ENCODE results near the gene ARID1B. TPM values are rescaled to one million over a fixed set of nuclear protein-coding genes. Genes with fewer than 3 reads are reported as not detected.

Gene ARID1B
- total RNA-seq, 1 experiment from 2014 or later: 35.6 TPM

- H4K20me1 ChIP-seq (ENCODE audit: insufficient read depth): no peaks in the 10 kb centered on the region; the same call in 1 of the 2 replicates
- no peak overlapping the region for H2AFZ ChIP-seq (ENCODE audit: low read depth, low read length, poor library complexity, severe bottlenecking)
- H3K9ac ChIP-seq (ENCODE audit: low read length): no peak overlapping the region
- H3K4me2 ChIP-seq (ENCODE audit: low read length): no peak overlapping the region
- 0 out of 4 replicates have a peak, but pooled peaks cover 3 to 4% of the 10 kb centered on the region in 2 experiments for H3K4me1 ChIP-seq (ENCODE audit: control insufficient read depth in 1 of 2, insufficient read depth in 2 of 2, low read length in 2 of 2)
- DNase-seq (ENCODE audit: low read depth, low spot score): no peak
- no peak for TF ChIP-seq EZH2phosphoT487 (IDR thresholded peaks at IDR 0.05; ENCODE audit: borderline replicate concordance)
- no peak for TF ChIP-seq ZFX (IDR thresholded peaks at IDR 0.05)
- no peak for TF ChIP-seq EGR1 (IDR thresholded peaks at IDR 0.05; ENCODE audit: low read depth)
- TF ChIP-seq SRF (IDR thresholded peaks at IDR 0.05; ENCODE audit: low read depth): no peak
- no peak for TF ChIP-seq EZH2 (IDR thresholded peaks at IDR 0.05)
- H3K4me3 ChIP-seq (replicated peaks in 1 of 2; ENCODE audit: low read depth in 1 of 2, low read length in 2 of 2): no peak overlapping the region
- no peak overlapping the region for H3K27ac ChIP-seq (ENCODE audit: low read depth, low read length)
- no peaks in the 10 kb centered on the region for H3K79me2 ChIP-seq (ENCODE audit: insufficient read depth, low read length)
- RAD21 ChIA-PET (ENCODE audit: low non-redundant PET in 1 of 2, low total read pairs in 2 of 2, uncharacterized antibody in 2 of 2, unreplicated experiment in 2 of 2): no interaction called here
- intact Hi-C loops (cut with micrococcal nuclease): no loop called here
- H3K9me3 ChIP-seq (ENCODE audit: control insufficient read depth in 1 of 2, insufficient read depth in 1 of 2, low read depth in 1 of 2, low read length in 2 of 2): no peaks in the 10 kb centered on the region
- CTCF ChIA-PET: interaction anchor here (1.6 kb wide), 1 partner anchor 18 kb away, joined by 4 read pairs; no protein-coding TSS in a partner anchor
- no peaks in the 10 kb centered on the region for H3K9me2 ChIP-seq (ENCODE audit: insufficient read depth)
- no peaks in the 10 kb centered on the region for H3K27me3 ChIP-seq (ENCODE audit: insufficient read depth, low read length)
- no peaks in the 10 kb centered on the region for H3K36me3 ChIP-seq (ENCODE audit: control insufficient read depth in 1 of 2, insufficient read depth in 2 of 2, low read length in 2 of 2)
- ATAC-seq: no peak
- no TSS peak for BruUV-seq (replicated peaks)
- POLR2A ChIA-PET: no interaction called here
These were observed 286.7 kb downstream of the ARID1B start for GRCh38 chr6:157063923-157064322.

GRCh38 chr6:157064502-157064901 lies 287.3 kb downstream of the ARID1B start:
- Histone ChIP-seq H4K20me1 (ENCODE audit: insufficient read depth) (peaks cover 3% of the 10 kb centered on the region; the same call in 1 of the 2 replicates), H3K27me3 (ENCODE audit: insufficient read depth, low read length) (no peaks in the 10 kb centered on the region), H3K4me2 (ENCODE audit: low read length) (no peak overlapping the region), H3K79me2 (ENCODE audit: insufficient read depth, low read length) (no peaks in the 10 kb centered on the region), H3K4me3 (replicated peaks in 1 of 2; ENCODE audit: low read depth in 1 of 2, low read length in 2 of 2) (no peak overlapping the region), H3K36me3 (ENCODE audit: control insufficient read depth in 1 of 2, insufficient read depth in 2 of 2, low read length in 2 of 2) (no peaks in the 10 kb centered on the region), H3K9me3 (ENCODE audit: control insufficient read depth in 1 of 2, insufficient read depth in 1 of 2, low read depth in 1 of 2, low read length in 2 of 2) (no peaks in the 10 kb centered on the region), H3K4me1 (ENCODE audit: control insufficient read depth in 1 of 2, insufficient read depth in 2 of 2, low read length in 2 of 2) (0 out of 4 replicates have a peak, but pooled peaks cover 3 to 6% of the 10 kb centered on the region in 2 experiments), H2AFZ (ENCODE audit: low read depth, low read length, poor library complexity, severe bottlenecking) (no peak overlapping the region), H3K27ac (ENCODE audit: low read depth, low read length) (no peak overlapping the region), H3K9ac (ENCODE audit: low read length) (no peak overlapping the region), H3K9me2 (ENCODE audit: insufficient read depth) (no peaks in the 10 kb centered on the region)
- TF ChIP-seq FOSL1 (IDR thresholded peaks at IDR 0.05; ENCODE audit: low read depth): no peak
- intact Hi-C loops (cut with micrococcal nuclease): no loop called here
- CTCF ChIA-PET: no interaction called here
- RAD21 ChIA-PET (ENCODE audit: low non-redundant PET in 1 of 2, low total read pairs in 2 of 2, uncharacterized antibody in 2 of 2, unreplicated experiment in 2 of 2): no interaction called here
- POLR2A ChIA-PET: no interaction called here
- no TSS peak for BruUV-seq (replicated peaks)
- ATAC-seq (no peak), DNase-seq (ENCODE audit: low read depth, low spot score) (no peak)
